Bronchial epithelial cell (primary cell): ENCODE results near the gene ISOC1. TPM values are rescaled to one million over a fixed set of nuclear protein-coding genes. Genes with fewer than 3 reads are reported as not detected.

ENCODE experiments used
- DNase-seq: peaks from one replicate; pipeline ENCODE4 v3.0.0-alpha.2; 2010; ENCODE audit warnings: low read depth
- FAIRE-seq: peaks from 2 replicates; lab custom pipeline; 2011; peaks lifted over from hg19 to GRCh38; lab: Jason Lieb, UNC
- H3K27me3 ChIP-seq: 2 replicates; pipeline ENCODE4 v1.5.1; 2011; ENCODE audit warnings: low read length; ENCODE audit not compliant: control insufficient read depth, insufficient read depth
- H3K36me3 ChIP-seq: 2 replicates; pipeline ENCODE4 v1.5.1; 2011; ENCODE audit warnings: low read length; ENCODE audit not compliant: control insufficient read depth, insufficient read depth
- H3K4me3 ChIP-seq: 2 replicates; pipeline ENCODE4 v1.5.1; 2011; ENCODE audit warnings: mild to moderate bottlenecking, low read depth, low read length, control low read depth
- CTCF ChIP-seq: IDR thresholded peaks from 2 replicates; pipeline ENCODE4 v1.5.1; 2011; ENCODE audit warnings: mild to moderate bottlenecking, moderate library complexity, low read length, control low read depth, inconsistent platforms; ENCODE audit not compliant: insufficient read depth, severe bottlenecking
- total RNA-seq: library from RNA; depleted of rRNA; stranded (reverse); fragments of >200 nt; gene quantifications from 2 replicates; pipeline ENCODE4 v1.2.1, GENCODE V29; 2014

Gene ISOC1
- total RNA-seq, 1 donor from 2014 or later, result 16.1 TPM

GRCh38 chr5:129122560-129122959 lies 28.0 kb downstream of the ISOC1 start:
- FAIRE-seq, result no peak
- TF ChIP-seq CTCF, result no peak
- no peak overlapping the region for H3K4me3 ChIP-seq
- no peaks in the 10 kb centered on the region for H3K27me3 ChIP-seq
- no peaks in the 10 kb centered on the region for H3K36me3 ChIP-seq
- peak; percentile 56 for DNase-seq

GRCh38 chr5:129124608-129125007 lies 30.1 kb downstream of the ISOC1 start:
- no peak for TF ChIP-seq CTCF
- Histone ChIP-seq H3K36me3 (no peaks in the 10 kb centered on the region), H3K27me3 (no peaks in the 10 kb centered on the region), H3K4me3 (no peak overlapping the region)
- DNase-seq (no peak), FAIRE-seq (no peak)

GRCh38 chr5:129125819-129126218 lies 31.3 kb downstream of the ISOC1 start:
- Histone ChIP-seq H3K4me3 (no peak overlapping the region), H3K36me3 (no peaks in the 10 kb centered on the region), H3K27me3 (no peaks in the 10 kb centered on the region)
- no peak for TF ChIP-seq CTCF
- FAIRE-seq, result no peak
- no peak for DNase-seq

- no peak for TF ChIP-seq CTCF
- DNase-seq (no peak), FAIRE-seq (no peak)
- no peaks in the 10 kb centered on the region for H3K27me3 ChIP-seq
- H3K4me3 ChIP-seq, result no peak overlapping the region
- H3K36me3 ChIP-seq, result no peaks in the 10 kb centered on the region
Measured at GRCh38 chr5:129133553-129133952, 39.0 kb downstream of the ISOC1 start.

- FAIRE-seq (no peak), DNase-seq (peak; percentile 23)
- Histone ChIP-seq H3K4me3 (no peak overlapping the region), H3K36me3 (no peaks in the 10 kb centered on the region), H3K27me3 (no peaks in the 10 kb centered on the region)
- TF ChIP-seq CTCF, result no peak
Measured at GRCh38 chr5:129135633-129136032, 41.1 kb downstream of the ISOC1 start.

GRCh38 chr5:129137637-129138036 lies 43.1 kb downstream of the ISOC1 start:
- TF ChIP-seq CTCF, result no peak
- FAIRE-seq, result no peak
- H3K27me3 ChIP-seq, result no peaks in the 10 kb centered on the region
- DNase-seq, result no peak
- H3K4me3 ChIP-seq, result no peak overlapping the region
- no peaks in the 10 kb centered on the region for H3K36me3 ChIP-seq
